SK-N-SH (cell line): ENCODE results near the gene PLEKHG5.

Experiments
- EP300 ChIP-seq, 2 experiments: IDR thresholded peaks; 2 replicates each; pipeline versions ENCODE4 v1.4.0 to v1.6.1; 2012; ENCODE audit warnings: borderline replicate concordance in 1 of 2, low read depth in 1 of 2, low read length in 1 of 2
- GATA2 ChIP-seq: sonication (generic); formaldehyde crosslinking; IDR thresholded peaks from 2 replicates; pipeline ENCODE4 v1.5.0; 2020; ENCODE audit warnings: mild to moderate bottlenecking, missing genetic modification reagents

DNA sequence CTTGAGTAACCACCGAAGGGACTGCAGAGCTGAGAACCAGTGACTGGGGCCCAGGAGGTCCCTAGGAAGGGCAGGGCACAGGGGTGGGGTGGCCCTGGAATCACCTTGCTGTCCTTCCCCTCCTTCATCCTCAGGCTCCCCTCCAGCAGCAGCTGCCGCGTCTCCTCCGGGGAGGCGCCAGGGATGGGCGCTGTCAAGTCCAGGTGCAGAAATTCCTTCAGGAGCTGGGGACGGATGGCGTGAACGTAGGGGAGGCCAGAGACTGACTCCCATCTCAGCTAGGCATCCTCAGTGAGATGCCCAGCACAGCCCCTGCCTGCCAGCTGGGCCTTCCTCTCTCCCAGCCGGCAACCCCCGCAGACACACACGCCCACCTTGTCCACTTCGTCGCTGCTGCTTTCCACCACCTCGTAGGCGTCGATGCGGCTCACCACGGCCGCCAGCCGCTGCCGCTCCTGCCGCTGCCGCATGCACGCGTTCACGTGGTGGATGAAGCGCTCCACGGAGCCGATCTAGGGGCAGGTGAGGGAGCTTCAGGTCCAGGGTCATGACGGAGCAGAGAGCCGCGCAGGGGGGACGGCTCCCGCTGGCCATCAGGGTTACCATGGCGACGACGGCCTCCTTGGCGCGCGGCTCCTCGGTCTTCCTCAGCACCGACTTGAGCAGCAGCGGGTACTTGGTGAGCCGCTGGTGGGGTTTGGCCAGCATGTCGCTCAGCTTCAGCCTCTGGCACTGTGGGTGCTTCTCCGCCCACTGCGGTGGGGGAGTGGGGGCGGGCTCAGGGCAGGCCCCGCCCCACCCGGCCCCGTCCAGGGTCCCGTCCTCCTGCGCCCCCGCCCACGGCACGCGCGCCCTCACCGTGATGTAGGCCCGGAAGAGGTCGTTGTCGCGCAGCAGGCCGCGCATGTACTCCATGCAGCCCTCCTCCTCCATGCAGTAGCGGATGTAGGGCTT is 21.1 kb downstream of the PLEKHG5 start:
- TF ChIP-seq GATA2: no peak
- TF ChIP-seq EP300 (IDR thresholded peaks at IDR 0.05; ENCODE audit: borderline replicate concordance in 1 of 2, low read depth in 1 of 2, low read length in 1 of 2): no peak
